ENCODE data around the gene PSME2.

- no peak for TF ChIP-seq POLR2A (IDR thresholded peaks at IDR 0.05)
- TF ChIP-seq, protein P1, sequence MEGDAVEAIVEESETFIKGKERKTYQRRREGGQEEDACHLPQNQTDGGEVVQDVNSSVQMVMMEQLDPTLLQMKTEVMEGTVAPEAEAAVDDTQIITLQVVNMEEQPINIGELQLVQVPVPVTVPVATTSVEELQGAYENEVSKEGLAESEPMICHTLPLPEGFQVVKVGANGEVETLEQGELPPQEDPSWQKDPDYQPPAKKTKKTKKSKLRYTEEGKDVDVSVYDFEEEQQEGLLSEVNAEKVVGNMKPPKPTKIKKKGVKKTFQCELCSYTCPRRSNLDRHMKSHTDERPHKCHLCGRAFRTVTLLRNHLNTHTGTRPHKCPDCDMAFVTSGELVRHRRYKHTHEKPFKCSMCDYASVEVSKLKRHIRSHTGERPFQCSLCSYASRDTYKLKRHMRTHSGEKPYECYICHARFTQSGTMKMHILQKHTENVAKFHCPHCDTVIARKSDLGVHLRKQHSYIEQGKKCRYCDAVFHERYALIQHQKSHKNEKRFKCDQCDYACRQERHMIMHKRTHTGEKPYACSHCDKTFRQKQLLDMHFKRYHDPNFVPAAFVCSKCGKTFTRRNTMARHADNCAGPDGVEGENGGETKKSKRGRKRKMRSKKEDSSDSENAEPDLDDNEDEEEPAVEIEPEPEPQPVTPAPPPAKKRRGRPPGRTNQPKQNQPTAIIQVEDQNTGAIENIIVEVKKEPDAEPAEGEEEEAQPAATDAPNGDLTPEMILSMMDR (IDR thresholded peaks at IDR 0.05), result no peak
Measured at GRCh38 chr14:24110060-24110459, 36.4 kb downstream of the PSME2 start.
